ENCODE results near the gene TERC. TPM values are rescaled to one million over a fixed set of nuclear protein-coding genes. Genes with fewer than 3 reads are reported as not detected.
"Not testable (repeated sequence)": the region's sequence is repeated elsewhere in the genome, so short reads cannot be mapped to it uniquely, and the experiment has no call there.

Gene TERC
- total RNA-seq, 2 experiments from 2014 or later, result 15.9 to 143 TPM

- Histone ChIP-seq H3K4me1 (ENCODE audit: insufficient read depth, low read length, poor library complexity, severe bottlenecking) (no peaks in the 10 kb centered on the region), H3K36me3 (ENCODE audit: insufficient read depth, low read length) (no peaks in the 10 kb centered on the region), H3K4me2 (ENCODE audit: low read length) (no peak overlapping the region), H3K4me3 (ENCODE audit: low read depth, low read length, poor library complexity, severe bottlenecking) (no peak overlapping the region), H3K79me2 (ENCODE audit: insufficient read depth, low read depth, low read length) (no peaks in the 10 kb centered on the region), H2AFZ (ENCODE audit: low read length) (no peak overlapping the region), H3K9me2 (ENCODE audit: insufficient read depth, low read length) (no peaks in the 10 kb centered on the region), H3K27ac (ENCODE audit: low read depth, low read length, poor library complexity, severe bottlenecking) (no peak overlapping the region), H3K9me3 (ENCODE audit: low read length) (no peaks in the 10 kb centered on the region), H4K20me1 (ENCODE audit: insufficient read depth, low read length) (no peaks in the 10 kb centered on the region)
- POLR2A ChIA-PET, result no interaction called here
- TF ChIP-seq EZH2phosphoT487 (IDR thresholded peaks at IDR 0.05; ENCODE audit: borderline replicate concordance, low read depth, low read length) (no peak), CTCF (conservative IDR thresholded peaks at IDR 0.05; ENCODE audit: low read length) (no peak)
- CTCF ChIA-PET (ENCODE audit: unreplicated experiment), result no interaction called here
- DNase-seq (ENCODE audit: low spot score), result no peak
- BruUV-seq (replicated peaks), result no TSS peak
- intact Hi-C loops (cut with micrococcal nuclease; ENCODE audit: unreplicated experiment), result no loop called here
These were observed 42.1 kb downstream of the TERC start for GRCh38 chr3:169722724-169723123.

- intact Hi-C loops (cut with micrococcal nuclease; ENCODE audit: unreplicated experiment), result not testable (repeated sequence)
These were observed 46.4 kb downstream of the TERC start for GRCh38 chr3:169718415-169718814.

More at GRCh38 chr3:169718415-169718814, 46.4 kb downstream of the TERC start:
- H3K4me3 ChIP-seq (ENCODE audit: low read depth, low read length, poor library complexity, severe bottlenecking); BruUV-seq (replicated peaks); DNase-seq (ENCODE audit: low spot score); H3K27ac ChIP-seq (ENCODE audit: low read depth, low read length, poor library complexity, severe bottlenecking); H4K20me1 ChIP-seq (ENCODE audit: insufficient read depth, low read length); H3K9me3 ChIP-seq (ENCODE audit: low read length); H2AFZ ChIP-seq (ENCODE audit: low read length); H3K4me1 ChIP-seq (ENCODE audit: insufficient read depth, low read length, poor library complexity, severe bottlenecking); POLR2A ChIA-PET; H3K79me2 ChIP-seq (ENCODE audit: insufficient read depth, low read depth, low read length); H3K9me2 ChIP-seq (ENCODE audit: insufficient read depth, low read length); CTCF ChIA-PET (ENCODE audit: unreplicated experiment); H3K4me2 ChIP-seq (ENCODE audit: low read length); H3K36me3 ChIP-seq (ENCODE audit: insufficient read depth, low read length): not testable (repeated sequence)

Small RNA genes within 50 kb of the gene (small RNA-seq; reads per million reads assigned to genes)
- not detected for gene RNU6-637P

Other genes starting within 250 kb of the TERC start
- gene MECOM, start 101.3 kb downstream of the TERC start, total RNA-seq (2014; rRNA removed; shearing (Covaris generic)), result not detected in 2 replicates
- gene MECOM, start 101.3 kb downstream of the TERC start, total RNA-seq (2022), result not detected in 2 replicates
- gene ACTRT3, start 4.5 kb upstream of the TERC start, total RNA-seq (2014; rRNA removed; shearing (Covaris generic)), result 0.39 TPM in 1 of 2 replicates, not detected in the other
- gene ACTRT3, start 4.5 kb upstream of the TERC start, total RNA-seq (2022), result 0.42 and 1.2 TPM in 2 replicates
- 12.0 and 13.1 TPM in 2 replicates for gene MYNN, start 8.3 kb upstream of the TERC start, total RNA-seq (2014; rRNA removed; shearing (Covaris generic))
- 12.1 and 12.2 TPM in 2 replicates for gene MYNN, start 8.3 kb upstream of the TERC start, total RNA-seq (2022)
- gene LRRIQ4, start 47.8 kb upstream of the TERC start, total RNA-seq (2014; rRNA removed; shearing (Covaris generic)), result 0.08 and 0.47 TPM in 2 replicates
- gene LRRIQ4, start 47.8 kb upstream of the TERC start, total RNA-seq (2022), result 0.17 and 0.39 TPM in 2 replicates
- 2.2 and 2.8 TPM in 2 replicates for gene LRRC34, start 47.8 kb upstream of the TERC start, total RNA-seq (2014; rRNA removed; shearing (Covaris generic))
- 3.3 and 3.9 TPM in 2 replicates for gene LRRC34, start 47.8 kb upstream of the TERC start, total RNA-seq (2022)
- not detected in 2 replicates for gene LRRC31, start 104.9 kb upstream of the TERC start, total RNA-seq (2014; rRNA removed; shearing (Covaris generic))
- not detected in 2 replicates for gene LRRC31, start 104.9 kb upstream of the TERC start, total RNA-seq (2022)
- gene SAMD7, start 146.5 kb upstream of the TERC start, total RNA-seq (2014; rRNA removed; shearing (Covaris generic)), result 0.23 and 1.1 TPM in 2 replicates
- gene SAMD7, start 146.5 kb upstream of the TERC start, total RNA-seq (2022), result 0.93 and 0.96 TPM in 2 replicates
- 64.5 and 77.4 TPM in 2 replicates for gene SEC62, start 201.7 kb upstream of the TERC start, total RNA-seq (2014; rRNA removed; shearing (Covaris generic))
- gene SEC62, start 201.7 kb upstream of the TERC start, total RNA-seq (2022), result 163 and 176 TPM in 2 replicates

All from OCI-LY7 (cell line).